ENCODE results near the gene EEF1AKMT2. TPM values are rescaled to one million over a fixed set of nuclear protein-coding genes. Genes with fewer than 3 reads are reported as not detected.
A peak's percentile ranks its signal among the peaks of the same experiment; 100 is the strongest.
"Not testable (repeated sequence)": the region's sequence is repeated elsewhere in the genome, so short reads cannot be mapped to it uniquely, and the experiment has no call there.

Gene EEF1AKMT2
- total RNA-seq, 1 experiment from 2014 or later, result 18.2 TPM

GRCh38 chr10:124747745-124748144 is 43.9 kb downstream of the EEF1AKMT2 start:
- DNase-seq (no peak), ATAC-seq (no peak)
- peaks cover 7% of the 10 kb centered on the region for H3K79me2 ChIP-seq (ENCODE audit: low read length)
- no peak overlapping the region for H2AFZ ChIP-seq (ENCODE audit: low read length)
- ChIA-PET POLR2A (ENCODE audit: unreplicated experiment) (no interaction called here), CTCF (no interaction called here)
- no peak overlapping the region for H3K4me3 ChIP-seq (ENCODE audit: low read length)
- no peaks in the 10 kb centered on the region for H3F3A ChIP-seq (ENCODE audit: low read length, unreplicated experiment)
- TF ChIP-seq EZH2 (IDR thresholded peaks at IDR 0.05; ENCODE audit: low read length, unreplicated experiment) (no peak), CTCF (conservative IDR thresholded peaks at IDR 0.05; ENCODE audit: low read depth, low read length) (no peak), EZH2phosphoT487 (IDR thresholded peaks at IDR 0.05; ENCODE audit: borderline replicate concordance, low read length) (no peak)
- intact Hi-C loops (cut with micrococcal nuclease), result no loop called here
- no peaks in the 10 kb centered on the region for H3K9me3 ChIP-seq (ENCODE audit: low read length)
- no peaks in the 10 kb centered on the region for H3K9me2 ChIP-seq (replicated peaks; ENCODE audit: low read length)
- H3K4me2 ChIP-seq (ENCODE audit: low read length), result no peak overlapping the region
- no peaks in the 10 kb centered on the region for H3K27me3 ChIP-seq (ENCODE audit: low read length)
- no peaks in the 10 kb centered on the region for H4K20me1 ChIP-seq (ENCODE audit: low read length)
- no peak overlapping the region for H3K27ac ChIP-seq (ENCODE audit: low read length)
- no peaks in the 10 kb centered on the region; the same call in 1 of the 2 replicates for H3K36me3 ChIP-seq (ENCODE audit: low read depth, low read length)
- H3K4me1 ChIP-seq (ENCODE audit: insufficient read depth, low read length), result peaks cover 25% of the 10 kb centered on the region
- no TSS peak for BruUV-seq (replicated peaks)
- no peak overlapping the region for H3K9ac ChIP-seq (ENCODE audit: low read length)

- Histone ChIP-seq H2AFZ (ENCODE audit: low read length) (no peak overlapping the region), H3K4me2 (ENCODE audit: low read length) (no peak overlapping the region), H3K79me2 (ENCODE audit: low read length) (peaks cover 14% of the 10 kb centered on the region), H3K4me3 (ENCODE audit: low read length) (no peak overlapping the region), H4K20me1 (ENCODE audit: low read length) (no peaks in the 10 kb centered on the region), H3K36me3 (ENCODE audit: low read depth, low read length) (no peaks in the 10 kb centered on the region; the same call in 1 of the 2 replicates), H3K9ac (ENCODE audit: low read length) (no peak overlapping the region), H3F3A (ENCODE audit: low read length, unreplicated experiment) (no peaks in the 10 kb centered on the region), H3K9me3 (ENCODE audit: low read length) (no peaks in the 10 kb centered on the region), H3K27me3 (ENCODE audit: low read length) (no peaks in the 10 kb centered on the region), H3K4me1 (ENCODE audit: insufficient read depth, low read length) (peaks cover 30% of the 10 kb centered on the region), H3K9me2 (replicated peaks; ENCODE audit: low read length) (no peaks in the 10 kb centered on the region), H3K27ac (ENCODE audit: low read length) (no peak overlapping the region)
- ChIA-PET POLR2A (ENCODE audit: unreplicated experiment) (no interaction called here), CTCF (interaction anchor here (1.2 kb wide), 1 partner anchor 208 kb away, joined by 6 read pairs; no protein-coding TSS in a partner anchor)
- no TSS peak for BruUV-seq (replicated peaks)
- TF ChIP-seq CTCF (conservative IDR thresholded peaks at IDR 0.05; ENCODE audit: low read depth, low read length) (no peak), EZH2phosphoT487 (IDR thresholded peaks at IDR 0.05; ENCODE audit: borderline replicate concordance, low read length) (no peak), EZH2 (IDR thresholded peaks at IDR 0.05; ENCODE audit: low read length, unreplicated experiment) (no peak)
- no peak for DNase-seq
- intact Hi-C loops (cut with micrococcal nuclease), result no loop called here
- ATAC-seq, result no peak
Observed at GRCh38 chr10:124746992-124747391, 44.7 kb downstream of the EEF1AKMT2 start.

GRCh38 chr10:124746447-124746846 is 45.2 kb downstream of the EEF1AKMT2 start:
- H3F3A ChIP-seq (ENCODE audit: low read length, unreplicated experiment); H3K4me3 ChIP-seq (ENCODE audit: low read length); POLR2A ChIA-PET (ENCODE audit: unreplicated experiment); intact Hi-C loops (cut with micrococcal nuclease); H3K27me3 ChIP-seq (ENCODE audit: low read length); H4K20me1 ChIP-seq (ENCODE audit: low read length); H3K9me2 ChIP-seq (replicated peaks; ENCODE audit: low read length); H2AFZ ChIP-seq (ENCODE audit: low read length); H3K9me3 ChIP-seq (ENCODE audit: low read length); H3K9ac ChIP-seq (ENCODE audit: low read length); BruUV-seq (replicated peaks); DNase-seq; ATAC-seq; H3K36me3 ChIP-seq (ENCODE audit: low read depth, low read length): not testable (repeated sequence)
- peak overlapping the region; percentile 21; the same call in 1 of the 2 replicates for H3K27ac ChIP-seq (ENCODE audit: low read length)
- H3K4me1 ChIP-seq (ENCODE audit: insufficient read depth, low read length), result peaks cover 36% of the 10 kb centered on the region
- CTCF ChIA-PET, result interaction anchor here (1.2 kb wide), 1 partner anchor 208 kb away, joined by 6 read pairs; no protein-coding TSS in a partner anchor
- peak overlapping the region; percentile 68 for H3K4me2 ChIP-seq (ENCODE audit: low read length)
- H3K79me2 ChIP-seq (ENCODE audit: low read length), result peaks cover 20% of the 10 kb centered on the region

All from PC-3 (cell line).